NT2/D1 (cell line): ENCODE results near the gene PDSS2.

Source experiments
- SUZ12 ChIP-seq: IDR thresholded peaks from 2 replicates; pipeline ENCODE4 v1.6.1; 2011; ENCODE audit not compliant: insufficient read length, insufficient read depth; ENCODE audit errors: extremely low read depth
- YY1 ChIP-seq: IDR thresholded peaks from 2 replicates; pipeline ENCODE4 v1.6.1; 2011; ENCODE audit not compliant: insufficient read length, insufficient read depth
- ZNF274 ChIP-seq: IDR thresholded peaks from 2 replicates; pipeline ENCODE4 v1.6.1; 2011; ENCODE audit warnings: mild to moderate bottlenecking, low read depth, low read length

DNA sequence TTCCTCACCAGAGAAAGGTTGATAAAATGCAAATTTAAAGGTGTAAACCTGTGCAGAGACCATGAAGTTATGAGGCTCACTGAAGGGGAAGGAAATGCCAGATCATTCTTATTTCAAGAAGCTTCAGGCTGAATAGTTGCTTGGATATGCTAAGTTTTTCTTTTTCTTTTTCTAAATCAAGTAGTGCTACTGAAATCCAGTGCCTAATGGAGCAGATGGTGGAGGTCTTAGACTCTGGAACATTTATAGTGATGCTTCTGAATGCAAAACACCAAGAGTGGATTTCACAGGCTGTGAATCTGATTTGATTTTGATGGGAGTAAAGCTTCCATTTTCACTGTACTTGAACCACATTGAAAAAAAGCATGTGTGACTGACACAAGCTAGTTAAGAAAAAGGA is 192.8 kb downstream of the PDSS2 start:
- TF ChIP-seq YY1 (no peak), ZNF274 (no peak), SUZ12 (no peak)
